Heart left ventricle (tissue), 16 donors: ENCODE measurements around the gene FHIP2A. TPM values are rescaled to one million over a fixed set of nuclear protein-coding genes. Genes with fewer than 3 reads are reported as not detected.

ENCODE experiments used
- ATAC-seq, 4 donors: fragments of 200-7000 bp; cut with Tn5 transposase; one replicate each; pipeline ENCODE4 v1.9.1; 2020 to 2022; ENCODE audit warnings: moderate library complexity in 4 of 4, mild to moderate bottlenecking in 3 of 4, moderate number of reproducible peaks in 1 of 4
- DNase-seq, 5 donors: peaks; one replicate each; pipeline ENCODE4 v3.0.0-alpha.2; 2020
- H3K27ac ChIP-seq, 12 donors: fragments of 200-600 bp; sonication (generic) in 4 of 12; one replicate each; pipeline versions ENCODE4 v1.5.0 to v1.8.0; 2016 to 2022; ENCODE audit warnings: mild to moderate bottlenecking in 2 of 12
- H3K27me3 ChIP-seq, 9 donors: fragments of 200-600 bp; sonication (generic) in 2 of 9; one replicate each; pipeline versions ENCODE4 v1.5.1 to v1.8.0; 2016 to 2022; ENCODE audit warnings: mild to moderate bottlenecking in 3 of 9
- H3K36me3 ChIP-seq, 9 donors: fragments of 200-600 bp; sonication (generic) in 2 of 9; one replicate each; pipeline versions ENCODE4 v1.5.0 to v1.8.0; 2018 to 2022; ENCODE audit warnings: mild to moderate bottlenecking in 2 of 9
- H3K4me1 ChIP-seq, 12 donors: fragments of 200-600 bp; sonication (generic) in 4 of 12; one replicate each; pipeline versions ENCODE4 v1.5.0 to v1.8.0; 2016 to 2022; ENCODE audit warnings: mild to moderate bottlenecking in 3 of 12
- H3K4me3 ChIP-seq, 12 donors: fragments of 200-600 bp; sonication (generic) in 4 of 12; one replicate each; pipeline versions ENCODE4 v1.5.0 to v1.8.0; 2017 to 2022; ENCODE audit warnings: mild to moderate bottlenecking in 9 of 12, moderate library complexity in 4 of 12
- H3K9me3 ChIP-seq, 12 donors: fragments of 200-600 bp; sonication (generic) in 4 of 12; one replicate each; pipeline versions ENCODE4 v1.5.0 to v1.8.0; 2016 to 2022; ENCODE audit warnings: mild to moderate bottlenecking in 1 of 12
- CTCF ChIP-seq, 12 donors: fragments of 200-600 bp; sonication (generic) in 4 of 12; IDR thresholded peaks; one replicate each; pipeline versions ENCODE4 v1.5.0 to v1.8.0; 2018 to 2022; ENCODE audit warnings: antibody characterized with exemption in 12 of 12, mild to moderate bottlenecking in 5 of 12
- POLR2A ChIP-seq, 2 donors: fragments of 450-650 bp; IDR thresholded peaks; one replicate each; pipeline ENCODE4 v1.6.1; 2017; ENCODE audit warnings: antibody characterized with exemption in 2 of 2, mild to moderate bottlenecking in 2 of 2, moderate library complexity in 2 of 2
- WGBS, 4 donors: extraction: QIAGEN DNeasy Blood & Tissue Kit in 2 of 4; methylation state at CpG; one replicate each; pipeline versions ENCODE4 v1.1.5 to v1.1.7; 2013 to 2018; 5-methylcytosine and 5-hydroxymethylcytosine counted together
- intact Hi-C, 10 donors: fragments of 100-400 bp; cut with DNase I; formaldehyde crosslinking; loops; one replicate each; pipeline versions ENCODE4 v1.11.1 to v1.14.2; 2022
- polyA plus RNA-seq, 2 donors: library from polyadenylated mRNA; stranded (reverse); fragments of 200-250 nt; gene quantifications; one replicate each; pipeline ENCODE4 v1.2.3, GENCODE V29; 2013
- total RNA-seq, 9 donors: library from RNA; depleted of rRNA in 2 of 9; stranded (reverse); fragments of >200 nt in 2 of 9; fragmentation: NEBNext Ultra II Directional in 3 of 9; extraction: Animal tissue kit (Norgen Biotek cat#: 25700) in 3 of 9; gene quantifications; one replicate each; pipeline versions ENCODE4 v1.1.0 to v1.2.4, GENCODE V29; 2016 to 2023
- donor health status: ischemic (EF 13 %, LVEDD 7.1; RV severe dilation, severe dysfunction).
- donor health status: healthy with polysubstance abuse.
- donor health status: DM: no; HTN: yes; CAD: no.
- donor health status: DM: no; HTN: no; CAD: no.
- donor health status: ischemic (EF 25% LVEDD 6.9; RV normal size, moderate dysfunction).
- donor health status: ischemic (EF 25% LVEDD 5.7; RV mildly dilated, moderate dysfunction).
- donor health status: healthy.
- donor health status: DM: yes; HTN: yes; CAD: no.
- donor health status: ischemic (EF 35%, LVEDD 5.7; RV mildly dilated, moderate dysfunction).
- donor health status: nonischemic (EF 11% LVEDD 7.7; RV severe dilation, severe dysfunction).
- donor health status: DM: yes; HTN: yes; CAD: no.
- donor health status: PGD.
- donor health status: ischemic (EF 29% LVEDD 5.4; RV normal size, mild dysfunction).
- donor health status: nonischemic (EF 23%, LVEDD 6.1; RV moderate dilation, normal function).

Gene FHIP2A
- total and polyA plus RNA-seq, 11 donors, result 4.8 to 34.9 (median 27.8) TPM

- WGBS, 4 donors, result 77 to 86% (median 84%) methylated on average over 6 of the region's 6 CpGs
- ATAC-seq, result no peak
Measured at GRCh38 chr10:114831186-114831867, 9.7 kb downstream of the FHIP2A start.

GRCh38 chr10:114837690-114838089 lies 16.1 kb downstream of the FHIP2A start:
- TF ChIP-seq POLR2A (IDR thresholded peaks at IDR 0.05), result no peak
- TF ChIP-seq CTCF (IDR thresholded peaks at IDR 0.05), result no peak
- no peak overlapping the region for H3K27ac ChIP-seq
- ATAC-seq (no peak), DNase-seq (no peak)
- WGBS, 4 donors, result 95 to 99% (median 98%) methylated on average over 3 of the region's 3 CpGs
- H3K4me1 ChIP-seq, result peaks cover 0 to 5% (median 0%) of the 10 kb centered on the region in 12 donors
- no peaks in the 10 kb centered on the region for H3K27me3 ChIP-seq
- intact Hi-C loops, result no loop called here
- peaks cover 0 to 100% (median 97%) of the 10 kb centered on the region in 9 donors for H3K36me3 ChIP-seq
- no peaks in the 10 kb centered on the region for H3K9me3 ChIP-seq
- H3K4me3 ChIP-seq, result no peak overlapping the region

More at GRCh38 chr10:114831186-114831867, 9.7 kb downstream of the FHIP2A start:
- intact Hi-C loops, result loop anchor here in 1 of 10 donors (5.0 kb wide), 1 partner anchor 649 kb away; no protein-coding TSS in a partner anchor
- peaks cover 0 to 24% (median 7%) of the 10 kb centered on the region in 12 donors for H3K4me1 ChIP-seq
- H3K36me3 ChIP-seq, result peaks cover 0 to 56% (median 51%) of the 10 kb centered on the region in 9 donors
- TF ChIP-seq POLR2A (IDR thresholded peaks at IDR 0.05) (no peak), CTCF (IDR thresholded peaks at IDR 0.05) (no peak)
- no peaks in the 10 kb centered on the region for H3K27me3 ChIP-seq
- DNase-seq, result no peak
- H3K27ac ChIP-seq, result no peak overlapping the region
- no peaks in the 10 kb centered on the region for H3K9me3 ChIP-seq
- H3K4me3 ChIP-seq, result no peak overlapping the region

- no peak for ATAC-seq
Measured at GRCh38 chr10:114839901-114840300, 18.3 kb downstream of the FHIP2A start.

More at GRCh38 chr10:114839901-114840300, 18.3 kb downstream of the FHIP2A start:
- no peak for DNase-seq
- Histone ChIP-seq H3K27me3 (no peaks in the 10 kb centered on the region), H3K36me3 (peaks cover 0 to 100% (median 97%) of the 10 kb centered on the region in 9 donors), H3K4me3 (no peak overlapping the region), H3K9me3 (no peaks in the 10 kb centered on the region), H3K4me1 (peaks cover 0 to 5% (median 0%) of the 10 kb centered on the region in 12 donors), H3K27ac (no peak overlapping the region)
- WGBS, 4 donors, result 95 to 99% (median 97%) methylated on average over 3 of the region's 3 CpGs
- intact Hi-C loops, result no loop called here
- TF ChIP-seq CTCF (IDR thresholded peaks at IDR 0.05) (no peak), POLR2A (IDR thresholded peaks at IDR 0.05) (no peak)
